K562 (cell line): ENCODE measurements around the gene TACSTD2. TPM values are rescaled to one million over a fixed set of nuclear protein-coding genes. Genes with fewer than 3 reads are reported as not detected.

Experiments
- ATAC-seq: fragments of 200-7000 bp; cut with Tn5 transposase; 3 replicates; pipeline ENCODE4 v1.9.1; 2020; ENCODE audit warnings: moderate library complexity
- BruUV-seq: library from RNA; stranded (reverse); fragments of 400-500 nt; replicated peaks from 2 replicates; lab custom pipeline; 2021; lab: Mats Ljungman, UMichigan
- CTCF ChIA-PET: fragments of 300-600 bp; formaldehyde crosslinking; extraction: SDS; loops from one replicate; lab custom pipeline; 2021; ENCODE audit warnings: low intra/inter-chr PET ratio; lab: Yijun Ruan, JAX
- POLR2A ChIA-PET: fragments of 300-600, 350-650 bp; sonication (Branson Sonifier 250); formaldehyde crosslinking; extraction: SDS; loops from one replicate; lab custom pipeline; 2021; ENCODE audit warnings: antibody characterized with exemption, inconsistent platforms; lab: Yijun Ruan, JAX
- DNase-seq, 4 experiments: peaks; one replicate each; pipeline versions ENCODE4 v3.0.0 to v3.0.0-alpha.2; 2011 to 2018; ENCODE audit warnings: low spot score in 3 of 4, mixed read lengths in 3 of 4; ENCODE audit errors: extremely low read depth in 1 of 4
- FAIRE-seq: peaks from 2 replicates; lab custom pipeline; 2011; peaks lifted over from hg19 to GRCh38; lab: Jason Lieb, UNC
- H2AFZ ChIP-seq: 2 replicates; pipeline ENCODE4 v1.6.0; 2011; ENCODE audit warnings: low read depth, low read length, control low read depth, inconsistent platforms
- H3K27ac ChIP-seq: fragments of 200-600 bp; 3 replicates; pipeline ENCODE4 v1.8.0; 2011; ENCODE audit warnings: low read depth, mild to moderate bottlenecking, control low read depth, inconsistent platforms, low read length, moderate library complexity, mixed read lengths; ENCODE audit errors: extremely low read depth
- H3K27me3 ChIP-seq, 2 experiments: fragments of 300-600 bp in 1 of 2; 2 replicates in 1 of 2; 3 replicates in 1 of 2; pipeline versions ENCODE4 v1.6.0 to v1.8.0; 2011; ENCODE audit warnings: inconsistent platforms in 2 of 2, low read length in 2 of 2, mild to moderate bottlenecking in 1 of 2, mixed read lengths in 1 of 2, moderate library complexity in 1 of 2; ENCODE audit not compliant: control insufficient read depth in 2 of 2, insufficient read depth in 2 of 2
- H3K36me3 ChIP-seq: fragments of 300-600 bp; 3 replicates; pipeline ENCODE4 v1.8.0; 2011; ENCODE audit warnings: mild to moderate bottlenecking, low read length, inconsistent platforms; ENCODE audit not compliant: control insufficient read depth, insufficient read depth
- H3K4me1 ChIP-seq, 2 experiments: fragments of 200-600 bp in 1 of 2; replicated peaks in 1 of 2; 2 replicates in 1 of 2; 3 replicates in 1 of 2; pipeline versions ENCODE4 v1.5.1 to v1.8.0; 2011; ENCODE audit warnings: inconsistent platforms in 2 of 2, low read length in 2 of 2, mild to moderate bottlenecking in 1 of 2, mixed read lengths in 1 of 2, moderate library complexity in 1 of 2; ENCODE audit not compliant: control insufficient read depth in 2 of 2, insufficient read depth in 2 of 2
- H3K4me2 ChIP-seq: 2 replicates; pipeline ENCODE4 v1.6.1; 2011; ENCODE audit warnings: low read length, control low read depth, inconsistent platforms, mixed read lengths; ENCODE audit not compliant: insufficient read depth
- H3K4me3 ChIP-seq: fragments of 200-600 bp; sonication (generic), shearing (Covaris generic); 2 replicates; pipeline ENCODE4 v1.5.1; 2016; ENCODE audit warnings: control low read depth, inconsistent platforms
- H3K79me2 ChIP-seq: fragments of 200-600 bp; 3 replicates; pipeline ENCODE4 v1.8.0; 2011; ENCODE audit warnings: low read length, inconsistent platforms; ENCODE audit not compliant: control insufficient read depth, insufficient read depth
- H3K9ac ChIP-seq, 2 experiments: 2 replicates each; pipeline versions ENCODE4 v1.6.0 to v1.6.1; 2011; ENCODE audit warnings: low read depth in 2 of 2, low read length in 2 of 2, control low read depth in 1 of 2, inconsistent platforms in 1 of 2, mild to moderate bottlenecking in 1 of 2, mixed read lengths in 1 of 2; ENCODE audit not compliant: insufficient read depth in 1 of 2
- H3K9me1 ChIP-seq: one replicate; pipeline ENCODE4 v1.6.0; 2011; ENCODE audit warnings: inconsistent platforms, mild to moderate bottlenecking, low read length, moderate library complexity; ENCODE audit not compliant: control insufficient read depth, insufficient read depth
- H3K9me3 ChIP-seq: replicated peaks from 2 replicates; pipeline ENCODE4 v1.5.1; 2011; ENCODE audit warnings: low read depth, low read length, inconsistent platforms; ENCODE audit not compliant: control insufficient read depth, insufficient read depth
- H4K20me1 ChIP-seq: replicated peaks from 2 replicates; pipeline ENCODE4 v1.6.1; 2011; ENCODE audit warnings: low read length, inconsistent platforms, mixed read lengths; ENCODE audit not compliant: control insufficient read depth, insufficient read depth
- EP300 ChIP-seq: IDR thresholded peaks from 2 replicates; pipeline ENCODE4 v1.6.1; 2012; ENCODE audit warnings: low read length, improper control_type of control experiment
- ESRRA ChIP-seq: fragments of 450-650 bp; IDR thresholded peaks from 2 replicates; pipeline ENCODE4 v1.6.1; 2014; ENCODE audit warnings: low read depth, mild to moderate bottlenecking, moderate library complexity, borderline replicate concordance
- FOS ChIP-seq: IDR thresholded peaks from 3 replicates; pipeline ENCODE4 v1.6.1; 2011; ENCODE audit not compliant: insufficient read length; ENCODE audit errors: extremely low read depth
- FOXA3 ChIP-seq, 2 experiments: fragments of 450-650 bp in 1 of 2; sonication (generic) in 1 of 2; formaldehyde crosslinking; IDR thresholded peaks in 1 of 2; conservative IDR thresholded peaks in 1 of 2; 2 replicates each; pipeline versions ENCODE4 v1.4.0 to v1.8.0; 2020 to 2022; ENCODE audit warnings: mild to moderate bottlenecking in 2 of 2, missing genetic modification reagents in 1 of 2
- HDAC8 ChIP-seq: fragments of 450-650 bp; IDR thresholded peaks from 2 replicates; pipeline ENCODE4 v1.6.1; 2016; ENCODE audit warnings: mild to moderate bottlenecking, missing genetic modification characterization, moderate library complexity, missing compliant biosample characterization
- HLTF ChIP-seq: fragments of 450-650 bp; IDR thresholded peaks from 2 replicates; pipeline ENCODE4 v1.6.1; 2016
- NONO ChIP-seq, 2 experiments: fragments of 200-400 bp in 1 of 2; fragments of 450-650 bp in 1 of 2; formaldehyde crosslinking in 1 of 2; IDR thresholded peaks; 2 replicates each; pipeline ENCODE4 v1.6.1; 2017; ENCODE audit warnings: low read depth in 2 of 2, mild to moderate bottlenecking in 2 of 2, moderate library complexity in 2 of 2, low read length in 1 of 2
- NR3C1 ChIP-seq: sonication (generic); formaldehyde crosslinking; IDR thresholded peaks from 2 replicates; pipeline ENCODE4 v1.8.1; 2022; ENCODE audit warnings: missing genetic modification reagents
- PCBP2 ChIP-seq: fragments of 200-400 bp; formaldehyde crosslinking; IDR thresholded peaks from 2 replicates; pipeline ENCODE4 v1.6.1; 2018; ENCODE audit warnings: low read length, low read depth, mild to moderate bottlenecking, moderate library complexity; ENCODE audit not compliant: poor library complexity, severe bottlenecking
- POLR3A ChIP-seq: IDR thresholded peaks from 2 replicates; pipeline ENCODE4 v1.6.1; 2011; ENCODE audit warnings: borderline replicate concordance, mild to moderate bottlenecking, moderate library complexity; ENCODE audit not compliant: insufficient read length, insufficient read depth; ENCODE audit errors: extremely low read depth
- PTBP1 ChIP-seq: fragments of 200-400 bp; formaldehyde crosslinking; IDR thresholded peaks from 2 replicates; pipeline ENCODE4 v1.6.1; 2017; ENCODE audit warnings: low read depth, low read length
- RBBP5 ChIP-seq: fragments of 200-600 bp; sonication (generic); IDR thresholded peaks from 2 replicates; pipeline ENCODE4 v1.6.1; 2012; ENCODE audit warnings: borderline replicate concordance, mild to moderate bottlenecking, low read length, control low read depth, inconsistent platforms; ENCODE audit not compliant: insufficient read depth, poor library complexity, severe bottlenecking
- U2AF1 ChIP-seq: fragments of 200-400 bp; formaldehyde crosslinking; optimal IDR thresholded peaks from 2 replicates; pipeline ENCODE3; 2017; ENCODE audit warnings: mild to moderate bottlenecking, low read depth, low read length, moderate library complexity
- ZNF561 ChIP-seq: fragments of 450-650 bp; formaldehyde crosslinking; conservative IDR thresholded peaks from 2 replicates; pipeline ENCODE4 v1.4.0; 2020; ENCODE audit warnings: mild to moderate bottlenecking, moderate library complexity
- WGBS: fragments of 100-300 bp; shearing (Covaris generic); methylation state at CpG from one replicate; pipeline ENCODE4 v1.1.6; 2016; ENCODE audit warnings: low coverage, mixed read lengths; ENCODE audit not compliant: insufficient coverage; ENCODE audit errors: missing lambda C conversion rate; 5-methylcytosine and 5-hydroxymethylcytosine counted together
- in situ Hi-C: fragments of 300-500 bp; cut with MboI; formaldehyde crosslinking; loops from 4 replicates; pipeline ENCODE4 v1.15.0; 2018; ENCODE audit warnings: inconsistent platforms, mixed read lengths
- intact Hi-C: fragments of 100-400 bp; cut with micrococcal nuclease; formaldehyde crosslinking; loops from 2 replicates; pipeline ENCODE4 v1.14.2; 2022
- polyA plus RNA-seq, 8 experiments: library from polyadenylated mRNA; depleted of rRNA in 4 of 8; stranded (reverse) in 5 of 8; unstranded in 3 of 8; fragments of >200 nt; fragmentation: Nextera tagmentation in 2 of 8; fragmentation: Illumina TruSeq in 1 of 8; extraction: Ambion mirVana in 2 of 8; extraction: Trizol in 1 of 8; gene quantifications; 2 replicates each; pipeline versions ENCODE4 v1.2.1 to v1.2.3, GENCODE V29; 2011 to 2014; ENCODE audit warnings: inconsistent platforms in 1 of 8, missing spikeins in 1 of 8
- total RNA-seq, 7 experiments: library from RNA; depleted of rRNA in 6 of 7; stranded (reverse); fragments of >200 nt in 6 of 7; fragmentation: Illumina TruSeq in 2 of 7; extraction: Trizol in 2 of 7; gene quantifications; 2 replicates each; pipeline versions ENCODE4 v1.2.1 to v1.2.3, GENCODE V29; 2011 to 2021; ENCODE audit warnings: low replicate concordance in 1 of 7

TACSTD2 gene
- total and polyA plus RNA-seq, 9 of the 15 experiments (the other 6 are each of a cell fraction or from before 2014, with no cell fraction given), result 0.04 to 0.31 TPM; not detected in 7

GRCh38 chr1:58620259-58620658 is 43.2 kb upstream of the TACSTD2 start:
- no peaks in the 10 kb centered on the region for H3K9me1 ChIP-seq
- in situ Hi-C loops, result no loop called here
- no peak overlapping the region for H3K4me2 ChIP-seq
- no peaks in the 10 kb centered on the region; a peak in 2 of 5 replicates for H3K4me1 ChIP-seq
- H3K9ac ChIP-seq, result no peak overlapping the region
- TF ChIP-seq RBBP5 (no peak), HDAC8 (tag) (no peak), EP300 (no peak), NONO (IDR thresholded peaks at IDR 0.05; ENCODE audit: low read depth in 2 of 2, low read length in 1 of 2) (no peak), ESRRA (no peak), POLR3A (no peak), U2AF1 (no peak), ZNF561 (CRISPR knock-in tag) (no peak), FOXA3 (CRISPR knock-in tag; conservative IDR thresholded peaks at IDR 0.05 in 1 of 2, IDR thresholded peaks at IDR 0.05 in 1 of 2) (no peak), PCBP2 (no peak), PTBP1 (no peak), HLTF (no peak), FOS (no peak), NR3C1 (CRISPR knock-in tag) (no peak)
- no peaks in the 10 kb centered on the region for H3K79me2 ChIP-seq
- intact Hi-C loops, result no loop called here
- H3K4me3 ChIP-seq, result no peak overlapping the region
- POLR2A ChIA-PET, result no interaction called here
- CTCF ChIA-PET, result no interaction called here
- H3K27ac ChIP-seq, result no peak overlapping the region
- 21% methylated on average over 7 of the region's 7 CpGs for WGBS
- DNase-seq, result no peak
- no peak for ATAC-seq
- no peaks in the 10 kb centered on the region for H4K20me1 ChIP-seq
- BruUV-seq, result no TSS peak
- no peaks in the 10 kb centered on the region for H3K9me3 ChIP-seq
- H3K36me3 ChIP-seq, result no peaks in the 10 kb centered on the region
- FAIRE-seq, result no peak
- H3K27me3 ChIP-seq, result peaks cover 3 to 16% of the 10 kb centered on the region in 2 experiments
- H2AFZ ChIP-seq, result no peak overlapping the region
